DOHH2 (cell line): ENCODE results near the gene PPP4R1.

Experiments used
- H3F3A ChIP-seq: fragments of 200-600 bp; sonication (generic), shearing (Covaris generic); 2 replicates; pipeline ENCODE4 v1.6.0; 2016; ENCODE audit warnings: antibody characterized with exemption, mild to moderate bottlenecking; ENCODE audit not compliant: control insufficient read depth, insufficient read depth
- H3K27ac ChIP-seq: fragments of 200-600 bp; sonication (generic); 2 replicates; pipeline ENCODE4 v1.5.1; 2014; ENCODE audit warnings: low read depth, mild to moderate bottlenecking, low read length, moderate library complexity
- H3K27me3 ChIP-seq: fragments of 200-600 bp; sonication (generic); 2 replicates; pipeline ENCODE4 v1.6.1; 2014; ENCODE audit warnings: mild to moderate bottlenecking, low read length, mixed read lengths; ENCODE audit not compliant: control insufficient read depth
- H3K36me3 ChIP-seq: fragments of 200-600 bp; sonication (generic); 2 replicates; pipeline ENCODE4 v1.6.1; 2014; ENCODE audit warnings: mild to moderate bottlenecking, low read length, moderate library complexity, mixed read lengths; ENCODE audit not compliant: control insufficient read depth
- H3K4me1 ChIP-seq: fragments of 200-600 bp; sonication (generic); 2 replicates; pipeline ENCODE4 v1.6.1; 2014; ENCODE audit warnings: mild to moderate bottlenecking, low read length, mixed read lengths; ENCODE audit not compliant: control insufficient read depth
- H3K4me2 ChIP-seq: fragments of 200-600 bp; sonication (generic); 2 replicates; pipeline ENCODE4 v1.6.0; 2014; ENCODE audit warnings: mild to moderate bottlenecking, low read length, moderate library complexity
- H3K4me3 ChIP-seq: fragments of 200-600 bp; sonication (generic); 2 replicates; pipeline ENCODE4 v1.5.1; 2014; ENCODE audit warnings: mild to moderate bottlenecking, low read length, mixed read lengths
- H3K79me2 ChIP-seq: fragments of 200-600 bp; sonication (generic); 2 replicates; pipeline ENCODE4 v1.6.1; 2014; ENCODE audit warnings: mild to moderate bottlenecking, low read length, mixed read lengths; ENCODE audit not compliant: control insufficient read depth
- H3K9me2 ChIP-seq: fragments of 200-600 bp; sonication (generic); replicated peaks from 2 replicates; pipeline ENCODE4 v1.6.1; 2014; ENCODE audit warnings: mild to moderate bottlenecking, low read length, mixed read lengths; ENCODE audit not compliant: control insufficient read depth
- H3K9me3 ChIP-seq: fragments of 200-600 bp; sonication (generic); 2 replicates; pipeline ENCODE4 v1.6.1; 2014; ENCODE audit warnings: antibody characterized with exemption, low read length, mixed read lengths; ENCODE audit not compliant: control insufficient read depth, insufficient read depth
- H4K20me1 ChIP-seq: fragments of 200-600 bp; sonication (generic); 2 replicates; pipeline ENCODE4 v1.6.0; 2014; ENCODE audit warnings: low read depth, mild to moderate bottlenecking, antibody characterized with exemption, low read length, moderate library complexity; ENCODE audit not compliant: control insufficient read depth, insufficient read depth
- EZH2phosphoT487 ChIP-seq: fragments of 200-600 bp; sonication (generic); IDR thresholded peaks from 2 replicates; pipeline ENCODE4 v1.6.1; 2017; ENCODE audit warnings: borderline replicate concordance, mild to moderate bottlenecking, antibody characterized with exemption, low read length, moderate library complexity, mixed read lengths
- TF ChIP-seq, protein P1 (sequence below): fragments of 200-600 bp; sonication (generic); IDR thresholded peaks from one replicate; pipeline ENCODE4 v1.5.1; 2014; ENCODE audit warnings: antibody characterized with exemption, mild to moderate bottlenecking, low read depth, low read length; ENCODE audit not compliant: poor library complexity, severe bottlenecking

Gene PPP4R1

DNA sequence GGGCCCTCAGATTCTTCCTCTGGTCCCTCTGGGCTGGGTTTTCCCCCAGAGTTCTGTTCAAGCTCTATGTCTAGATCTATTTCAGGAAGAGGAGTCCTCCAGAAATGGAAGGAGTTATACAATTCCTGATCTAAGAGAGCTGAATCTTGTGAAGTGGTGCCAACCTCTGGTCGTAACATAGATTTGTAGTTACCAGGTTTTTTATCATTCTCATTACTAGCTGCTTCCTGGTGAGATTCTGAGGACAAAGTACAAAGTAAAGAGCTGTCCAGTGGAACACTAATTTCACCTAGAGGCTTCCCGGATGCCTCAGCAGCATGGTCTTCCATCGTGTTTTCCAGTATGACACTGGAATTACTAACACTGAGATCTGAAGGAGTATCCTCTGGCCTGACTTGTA lies 44.1 kb downstream of the PPP4R1 start:
- no peak for TF ChIP-seq EZH2phosphoT487
- TF ChIP-seq, protein P1, sequence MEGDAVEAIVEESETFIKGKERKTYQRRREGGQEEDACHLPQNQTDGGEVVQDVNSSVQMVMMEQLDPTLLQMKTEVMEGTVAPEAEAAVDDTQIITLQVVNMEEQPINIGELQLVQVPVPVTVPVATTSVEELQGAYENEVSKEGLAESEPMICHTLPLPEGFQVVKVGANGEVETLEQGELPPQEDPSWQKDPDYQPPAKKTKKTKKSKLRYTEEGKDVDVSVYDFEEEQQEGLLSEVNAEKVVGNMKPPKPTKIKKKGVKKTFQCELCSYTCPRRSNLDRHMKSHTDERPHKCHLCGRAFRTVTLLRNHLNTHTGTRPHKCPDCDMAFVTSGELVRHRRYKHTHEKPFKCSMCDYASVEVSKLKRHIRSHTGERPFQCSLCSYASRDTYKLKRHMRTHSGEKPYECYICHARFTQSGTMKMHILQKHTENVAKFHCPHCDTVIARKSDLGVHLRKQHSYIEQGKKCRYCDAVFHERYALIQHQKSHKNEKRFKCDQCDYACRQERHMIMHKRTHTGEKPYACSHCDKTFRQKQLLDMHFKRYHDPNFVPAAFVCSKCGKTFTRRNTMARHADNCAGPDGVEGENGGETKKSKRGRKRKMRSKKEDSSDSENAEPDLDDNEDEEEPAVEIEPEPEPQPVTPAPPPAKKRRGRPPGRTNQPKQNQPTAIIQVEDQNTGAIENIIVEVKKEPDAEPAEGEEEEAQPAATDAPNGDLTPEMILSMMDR = no peak
- Histone ChIP-seq H3K9me2 (no peaks in the 10 kb centered on the region), H3K9me3 (no peaks in the 10 kb centered on the region), H3K79me2 (no peaks in the 10 kb centered on the region), H4K20me1 (no peaks in the 10 kb centered on the region), H3K4me3 (no peak overlapping the region), H3F3A (no peaks in the 10 kb centered on the region), H3K27ac (no peak overlapping the region), H3K4me2 (no peak overlapping the region), H3K4me1 (peaks cover 6% of the 10 kb centered on the region; the same call in 1 of the 2 replicates), H3K36me3 (peaks cover 22% of the 10 kb centered on the region), H3K27me3 (no peaks in the 10 kb centered on the region)

DNA sequence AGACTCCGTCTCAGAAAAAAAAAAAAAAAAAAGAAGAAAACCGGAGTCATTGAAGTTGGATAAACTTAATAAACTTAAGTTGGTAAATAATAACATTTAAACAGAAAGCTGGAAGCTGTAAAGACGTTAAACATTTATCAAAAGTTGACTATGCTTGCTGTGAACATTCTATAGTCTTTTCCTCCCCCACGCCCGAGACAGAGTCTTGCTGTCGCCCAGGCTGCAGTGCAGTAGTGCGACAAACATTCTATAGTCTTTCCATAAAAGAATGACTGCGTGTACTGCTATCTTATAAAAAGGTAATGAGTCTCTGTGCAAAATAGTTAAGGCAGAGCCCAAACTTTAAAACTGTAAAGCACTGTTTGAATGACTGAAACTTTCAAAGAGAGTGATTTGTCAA lies 45.2 kb downstream of the PPP4R1 start:
- TF ChIP-seq EZH2phosphoT487 = no peak
- TF ChIP-seq, protein P1 = no peak
- Histone ChIP-seq H4K20me1 (no peaks in the 10 kb centered on the region), H3K27me3 (no peaks in the 10 kb centered on the region), H3K4me1 (peaks cover 6% of the 10 kb centered on the region; the same call in 1 of the 2 replicates), H3K9me2 (no peaks in the 10 kb centered on the region), H3K79me2 (no peaks in the 10 kb centered on the region), H3K4me2 (no peak overlapping the region), H3F3A (no peaks in the 10 kb centered on the region), H3K9me3 (no peaks in the 10 kb centered on the region), H3K36me3 (peaks cover 19% of the 10 kb centered on the region), H3K4me3 (no peak overlapping the region), H3K27ac (no peak overlapping the region)

DNA sequence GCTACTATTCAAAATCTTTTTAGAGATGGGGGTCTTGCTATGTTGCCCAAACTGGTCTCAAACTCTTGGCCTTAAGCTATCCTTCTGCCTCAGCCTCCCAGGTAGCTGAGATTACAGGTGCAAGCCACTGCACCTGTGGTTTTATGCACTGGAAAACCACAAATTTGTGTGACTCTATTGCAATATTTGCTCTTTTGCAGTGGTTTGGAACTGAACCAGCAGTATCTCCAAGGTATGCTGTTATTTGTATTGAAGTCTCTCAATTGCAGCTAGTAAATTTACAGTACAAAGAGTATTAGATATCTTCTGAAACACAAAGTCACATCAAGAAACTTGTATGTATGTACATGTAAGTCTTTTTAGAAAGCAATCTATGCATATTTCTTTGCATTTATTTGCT lies 46.2 kb downstream of the PPP4R1 start:
- H3K9me3 ChIP-seq = no peaks in the 10 kb centered on the region
- no peaks in the 10 kb centered on the region for H4K20me1 ChIP-seq
- H3K27me3 ChIP-seq = no peaks in the 10 kb centered on the region
- no peaks in the 10 kb centered on the region for H3K9me2 ChIP-seq
- H3K79me2 ChIP-seq = no peaks in the 10 kb centered on the region
- no peak overlapping the region for H3K4me2 ChIP-seq
- no peaks in the 10 kb centered on the region for H3F3A ChIP-seq
- peaks cover 21% of the 10 kb centered on the region for H3K36me3 ChIP-seq
- TF ChIP-seq, protein P1 = no peak
- no peak for TF ChIP-seq EZH2phosphoT487
- peaks cover 6% of the 10 kb centered on the region; the same call in 1 of the 2 replicates for H3K4me1 ChIP-seq
- no peak overlapping the region for H3K4me3 ChIP-seq
- no peak overlapping the region for H3K27ac ChIP-seq
